Progenitor cell of endocrine pancreas (in vitro differentiated cells): ENCODE measurements around the gene EVC2. TPM values are rescaled to one million over a fixed set of nuclear protein-coding genes. Genes with fewer than 3 reads are reported as not detected.

Experiments
- DNase-seq: peaks from one replicate; pipeline ENCODE4 v3.0.0; 2021; ENCODE audit warnings: low spot score; ENCODE audit not compliant: unreplicated experiment
- H3K27ac Mint-ChIP-seq: 2 replicates; pipeline ENCODE4 v1.8.0; 2021; ENCODE audit warnings: mild to moderate bottlenecking, moderate library complexity, mixed read lengths
- H3K27me3 Mint-ChIP-seq: 2 replicates; pipeline ENCODE4 v1.8.0; 2021; ENCODE audit warnings: mixed read lengths
- H3K36me3 Mint-ChIP-seq: 2 replicates; pipeline ENCODE4 v1.8.0; 2022; ENCODE audit warnings: mixed read lengths; ENCODE audit not compliant: insufficient read depth
- H3K4me1 Mint-ChIP-seq: 2 replicates; pipeline ENCODE4 v1.8.0; 2021; ENCODE audit warnings: low read depth, mixed read lengths
- H3K4me3 Mint-ChIP-seq: 2 replicates; pipeline ENCODE4 v1.8.0; 2021; ENCODE audit warnings: low read depth, mild to moderate bottlenecking, moderate library complexity, mixed read lengths
- H3K9me3 Mint-ChIP-seq: 2 replicates; pipeline ENCODE4 v1.8.0; 2021; ENCODE audit warnings: low read depth, mixed read lengths
- CTCF ChIP-seq: fragments of 200-600 bp; sonication (generic); IDR thresholded peaks from one replicate; pipeline ENCODE4 v1.5.0; 2021; ENCODE audit warnings: antibody characterized with exemption, mild to moderate bottlenecking; ENCODE audit not compliant: unreplicated experiment
- total RNA-seq: library from RNA; stranded (reverse); gene quantifications from 2 replicates; pipeline ENCODE4 v1.2.1, GENCODE V29; 2021

EVC2 gene
- total RNA-seq, 1 donor from 2014 or later, result 14.1 TPM

- no peak for DNase-seq
- Mint-ChIP-seq H3K27me3 (no peaks in the 10 kb centered on the region), H3K4me3 (no peak overlapping the region), H3K36me3 (peaks cover 24% of the 10 kb centered on the region), H3K9me3 (peaks cover under 1% of the 10 kb centered on the region), H3K4me1 (no peaks in the 10 kb centered on the region), H3K27ac (no peak overlapping the region)
- no peak for TF ChIP-seq CTCF
Measured at GRCh38 chr4:5661237-5661636, 47.1 kb downstream of the EVC2 start.

GRCh38 chr4:5660185-5660584 lies 48.2 kb downstream of the EVC2 start:
- Mint-ChIP-seq H3K27ac (no peak overlapping the region), H3K4me3 (no peak overlapping the region), H3K4me1 (no peaks in the 10 kb centered on the region), H3K27me3 (no peaks in the 10 kb centered on the region), H3K9me3 (no peaks in the 10 kb centered on the region), H3K36me3 (peaks cover 24% of the 10 kb centered on the region)
- no peak for TF ChIP-seq CTCF
- DNase-seq, result no peak

GRCh38 chr4:5658974-5659373 lies 49.4 kb downstream of the EVC2 start:
- Mint-ChIP-seq H3K9me3 (no peaks in the 10 kb centered on the region), H3K4me3 (no peak overlapping the region), H3K27me3 (no peaks in the 10 kb centered on the region), H3K27ac (no peak overlapping the region), H3K4me1 (no peaks in the 10 kb centered on the region), H3K36me3 (peaks cover 28% of the 10 kb centered on the region)
- TF ChIP-seq CTCF, result no peak
- no peak for DNase-seq

- TF ChIP-seq CTCF, result no peak
- no peak for DNase-seq
- H3K9me3 Mint-ChIP-seq, result no peaks in the 10 kb centered on the region
- H3K36me3 Mint-ChIP-seq, result peaks cover 29% of the 10 kb centered on the region
- no peak overlapping the region for H3K4me3 Mint-ChIP-seq
- no peaks in the 10 kb centered on the region for H3K4me1 Mint-ChIP-seq
- H3K27ac Mint-ChIP-seq, result no peak overlapping the region
- H3K27me3 Mint-ChIP-seq, result no peaks in the 10 kb centered on the region
Measured at GRCh38 chr4:5656415-5656814, 51.9 kb downstream of the EVC2 start.

GRCh38 chr4:5654791-5655190 lies 53.6 kb downstream of the EVC2 start:
- TF ChIP-seq CTCF, result no peak
- DNase-seq, result no peak
- H3K36me3 Mint-ChIP-seq, result peaks cover 27% of the 10 kb centered on the region
- H3K27ac Mint-ChIP-seq, result no peak overlapping the region
- H3K4me3 Mint-ChIP-seq, result no peak overlapping the region
- H3K4me1 Mint-ChIP-seq, result no peaks in the 10 kb centered on the region
- no peaks in the 10 kb centered on the region for H3K9me3 Mint-ChIP-seq
- H3K27me3 Mint-ChIP-seq, result no peaks in the 10 kb centered on the region

GRCh38 chr4:5651089-5651488 lies 57.3 kb downstream of the EVC2 start:
- Mint-ChIP-seq H3K27ac (no peak overlapping the region), H3K36me3 (peaks cover 24% of the 10 kb centered on the region), H3K4me3 (no peak overlapping the region), H3K9me3 (no peaks in the 10 kb centered on the region), H3K27me3 (no peaks in the 10 kb centered on the region), H3K4me1 (no peaks in the 10 kb centered on the region)
- DNase-seq, result no peak
- TF ChIP-seq CTCF, result no peak
